LHCN-M2 (cell line): Measurements from ENCODE around the gene ZNF319. TPM values are rescaled to one million over a fixed set of nuclear protein-coding genes. Genes with fewer than 3 reads are reported as not detected.

ENCODE experiments used
- DNase-seq: peaks from one replicate; pipeline ENCODE4 v3.0.0-alpha.2; 2012; ENCODE audit warnings: low read depth
- total RNA-seq: library from RNA; depleted of rRNA; stranded (reverse); fragments of >200 nt; gene quantifications from 2 replicates; pipeline ENCODE4 v1.2.3, GENCODE V29; 2014

The ZNF319 gene
- total RNA-seq, 1 experiment from 2014 or later = 3.8 TPM

DNA sequence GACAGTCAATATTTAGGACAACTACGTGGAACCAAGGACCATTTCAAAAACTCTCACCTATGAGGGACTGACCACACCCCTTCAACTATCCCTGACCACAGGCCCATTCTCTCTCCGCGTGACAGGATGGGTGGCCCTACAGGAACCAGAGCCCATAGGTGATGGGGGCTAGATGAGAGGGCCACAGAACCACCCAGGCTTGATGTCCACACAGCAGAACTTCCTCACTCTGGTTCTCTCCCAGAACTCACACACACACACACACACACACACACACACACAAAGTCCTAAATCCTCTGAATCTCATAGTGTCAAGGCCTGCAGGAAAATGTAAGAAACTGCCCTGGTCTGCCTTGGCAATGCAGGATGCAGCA is 1.5 kb downstream of the ZNF319 start:
- no peak for DNase-seq

DNA sequence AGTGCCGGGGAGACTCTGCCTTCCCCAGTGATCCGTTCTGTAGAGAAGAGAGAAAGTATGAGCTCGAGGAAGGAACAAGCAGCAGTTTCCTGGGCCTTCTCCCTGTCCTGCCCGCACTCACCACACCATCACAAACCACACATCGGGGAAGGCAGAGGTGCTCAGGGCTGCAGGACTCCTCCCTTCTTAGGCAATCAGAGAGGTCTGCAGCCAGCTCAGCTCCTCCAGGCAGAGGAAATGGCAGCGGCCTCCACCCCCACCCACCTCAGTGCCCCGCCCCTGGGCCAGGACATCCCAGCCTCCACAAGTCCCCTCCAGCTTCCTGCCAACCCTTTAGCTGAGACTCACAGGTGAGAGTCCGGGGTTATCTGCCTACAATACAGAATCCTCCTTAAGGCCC is 2.0 kb downstream of the ZNF319 start:
- no peak for DNase-seq

DNA sequence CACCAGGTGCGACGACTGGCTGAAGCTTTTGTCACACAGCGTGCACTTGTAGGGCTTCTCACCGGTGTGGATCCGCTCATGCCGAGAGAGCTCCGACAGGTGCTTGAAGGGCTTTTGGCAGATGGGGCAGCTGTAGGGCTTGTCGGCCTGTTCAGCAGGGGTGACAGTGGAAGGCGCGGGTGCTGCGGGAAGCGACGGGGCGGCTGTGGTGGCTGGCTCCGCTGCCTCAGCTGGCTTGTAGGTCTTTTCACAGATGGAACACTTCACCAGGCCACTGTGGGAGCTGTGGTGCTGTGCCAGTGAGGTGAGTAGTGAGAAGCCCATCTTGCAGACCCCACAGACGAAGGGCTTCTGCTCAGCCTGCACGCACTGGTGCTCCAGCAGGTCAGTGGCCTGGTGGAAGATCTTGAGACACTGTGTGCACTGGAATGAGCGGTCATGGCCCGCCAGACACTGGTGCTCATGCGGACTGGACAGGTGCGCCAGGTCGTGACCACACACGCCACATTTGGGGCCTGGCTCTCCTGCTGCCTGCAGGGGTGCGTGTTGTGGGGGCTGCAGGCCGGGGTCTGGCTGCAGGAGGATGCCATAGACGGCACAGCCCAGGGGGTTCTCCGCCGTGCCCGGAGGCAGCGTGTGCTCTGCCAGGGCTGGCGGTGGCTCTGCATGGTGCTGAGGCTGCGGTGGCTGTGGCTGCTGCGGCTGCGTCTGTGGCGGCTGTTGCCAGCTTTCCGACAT is 2.8 kb downstream of the ZNF319 start:
- DNase-seq = no peak

DNA sequence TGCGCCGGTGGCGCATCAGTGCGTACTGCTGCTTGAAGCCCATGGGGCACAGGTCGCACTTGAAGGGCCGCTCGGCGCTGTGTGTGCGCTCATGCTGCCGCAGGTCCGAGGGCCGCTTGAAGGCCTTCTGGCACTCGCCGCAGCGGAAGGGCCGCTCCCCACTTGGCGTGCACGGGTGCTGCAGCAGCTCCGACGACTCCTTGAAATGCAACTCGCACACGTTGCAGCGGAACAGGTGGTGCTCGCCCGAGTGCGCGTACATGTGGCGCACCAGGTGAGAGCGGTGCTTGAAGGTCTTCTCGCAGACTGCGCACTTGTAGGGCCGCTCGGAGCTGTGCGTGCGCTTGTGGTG is 3.3 kb downstream of the ZNF319 start:
- DNase-seq = no peak

DNA sequence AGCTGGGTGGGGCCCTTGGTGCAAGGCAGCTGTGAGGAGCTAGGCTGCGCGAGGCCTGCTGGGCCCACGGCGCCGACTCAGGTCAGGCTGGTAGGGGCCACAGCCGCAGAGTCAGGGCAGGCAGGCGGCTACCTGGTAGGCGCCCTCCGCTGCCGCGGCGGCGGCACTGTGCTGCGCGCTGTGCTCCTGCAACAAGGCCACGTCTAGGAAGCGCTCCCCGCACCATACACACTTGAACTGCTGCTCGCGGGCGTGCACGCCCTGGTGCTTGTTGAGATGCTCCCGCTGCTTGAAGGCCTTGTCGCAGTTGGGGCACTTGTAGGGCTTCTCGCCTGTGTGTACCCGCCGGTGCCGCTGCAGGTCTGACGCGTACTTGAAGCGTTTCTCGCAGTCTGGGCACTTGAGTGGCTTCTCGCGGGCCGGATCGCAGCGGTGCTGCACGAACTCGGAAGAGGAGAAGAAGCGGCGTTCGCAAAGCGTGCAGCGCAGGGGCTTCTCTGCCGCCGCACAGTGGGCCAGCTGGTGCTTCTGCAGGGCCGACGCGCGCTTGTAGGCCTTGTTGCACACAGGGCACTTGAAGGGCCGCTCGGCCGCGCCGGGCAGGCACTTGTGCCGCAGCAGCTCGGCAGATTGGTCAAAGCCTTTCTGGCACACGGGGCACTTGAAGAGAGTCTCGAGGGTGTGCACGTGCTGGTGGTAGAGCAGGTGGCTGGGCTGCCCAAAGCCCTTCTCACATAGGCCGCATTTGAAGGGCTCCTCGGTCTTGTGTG is 3.9 kb downstream of the ZNF319 start:
- DNase-seq = no peak

DNA sequence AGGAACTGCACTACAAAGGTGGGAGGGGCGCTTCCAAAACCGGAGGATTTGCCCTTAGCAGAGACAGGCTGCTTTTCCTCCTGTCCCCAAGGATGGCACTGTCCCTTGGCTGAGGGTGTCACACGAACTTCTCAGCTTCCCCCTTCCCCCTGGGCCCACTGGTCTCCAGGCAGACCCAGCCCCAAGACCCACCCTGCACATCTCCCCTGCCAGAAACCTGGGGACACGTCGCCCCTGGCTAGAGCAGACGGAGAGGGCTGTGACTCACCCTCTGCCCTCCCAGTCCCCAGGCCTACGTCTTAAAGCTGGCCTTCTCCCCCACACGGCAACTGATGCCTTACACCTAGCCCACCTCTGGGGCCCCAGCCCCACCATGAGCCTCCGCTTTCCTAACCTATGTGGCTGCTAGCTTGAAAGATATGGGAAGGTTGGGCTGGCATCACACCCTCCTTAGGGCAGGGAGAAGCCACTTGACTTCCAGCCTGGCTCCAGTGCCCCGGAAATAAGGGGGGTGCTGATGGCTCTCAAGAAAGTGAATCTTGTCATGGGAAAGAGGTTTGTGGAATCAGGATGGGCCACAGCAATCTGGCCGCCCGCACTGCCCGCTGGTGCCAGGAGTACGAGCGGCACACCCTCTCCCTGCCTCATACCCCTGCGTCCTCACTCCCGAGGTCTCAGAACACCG is 4.6 kb downstream of the ZNF319 start:
- no peak for DNase-seq

DNA sequence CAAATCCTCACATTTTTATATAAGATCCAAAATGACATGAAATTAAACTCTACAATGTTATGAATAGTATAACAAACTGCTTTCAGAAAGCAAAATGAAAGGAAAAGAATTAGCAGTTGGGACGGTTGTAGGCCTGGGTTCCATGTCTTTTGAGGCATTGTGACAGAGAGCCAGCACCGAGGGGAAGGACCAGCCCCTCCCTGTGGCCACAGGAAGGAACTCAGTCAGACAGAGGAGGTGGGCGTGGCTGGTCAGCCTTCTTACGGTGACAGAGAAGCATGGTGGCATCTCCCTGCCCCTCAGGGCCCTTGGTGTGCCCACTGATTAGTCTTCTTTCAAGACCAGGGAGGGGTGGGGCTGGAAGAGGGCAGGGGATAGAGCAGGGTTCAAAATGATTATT is 5.7 kb downstream of the ZNF319 start:
- peak; percentile 20 for DNase-seq

DNA sequence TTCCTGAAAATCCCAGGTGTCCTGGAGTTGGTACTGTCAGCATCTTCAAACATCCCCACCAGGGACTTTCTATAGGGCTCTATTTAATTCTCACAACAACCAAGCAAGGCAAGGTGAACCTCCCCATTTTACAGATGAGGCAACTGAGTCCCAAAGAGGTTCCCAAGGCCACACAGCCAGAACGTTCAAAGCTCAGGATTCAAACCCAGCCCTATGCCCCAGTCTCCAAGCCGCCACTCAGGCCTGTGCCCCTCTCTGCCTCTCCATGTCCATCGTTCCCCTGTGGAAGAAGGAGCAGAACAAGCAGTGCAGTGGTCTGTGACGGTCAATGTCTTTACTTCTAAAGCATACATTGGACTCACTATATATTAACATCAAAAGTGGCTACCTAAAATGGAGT is 6.1 kb downstream of the ZNF319 start:
- no peak for DNase-seq

DNA sequence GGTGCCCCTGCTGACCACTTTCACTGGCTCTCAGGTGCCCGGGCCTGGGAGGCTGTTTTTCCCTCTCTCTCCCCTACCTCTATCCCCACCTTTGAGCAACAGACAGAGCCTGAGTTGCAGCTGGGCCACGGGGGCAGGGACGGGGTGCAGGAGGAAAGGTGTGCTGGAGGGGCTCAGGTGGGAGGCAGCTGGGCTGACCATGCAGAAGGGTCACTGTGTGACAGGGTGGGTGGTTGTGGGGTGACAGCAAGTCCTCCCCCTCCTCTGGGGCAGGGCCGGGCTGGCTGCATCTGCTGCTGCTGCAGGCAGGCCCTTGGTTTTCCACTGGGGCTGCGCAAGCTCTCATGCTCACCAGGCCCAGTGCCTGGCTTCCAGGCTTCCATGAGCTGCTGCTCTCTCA is 6.6 kb downstream of the ZNF319 start:
- no peak for DNase-seq

DNA sequence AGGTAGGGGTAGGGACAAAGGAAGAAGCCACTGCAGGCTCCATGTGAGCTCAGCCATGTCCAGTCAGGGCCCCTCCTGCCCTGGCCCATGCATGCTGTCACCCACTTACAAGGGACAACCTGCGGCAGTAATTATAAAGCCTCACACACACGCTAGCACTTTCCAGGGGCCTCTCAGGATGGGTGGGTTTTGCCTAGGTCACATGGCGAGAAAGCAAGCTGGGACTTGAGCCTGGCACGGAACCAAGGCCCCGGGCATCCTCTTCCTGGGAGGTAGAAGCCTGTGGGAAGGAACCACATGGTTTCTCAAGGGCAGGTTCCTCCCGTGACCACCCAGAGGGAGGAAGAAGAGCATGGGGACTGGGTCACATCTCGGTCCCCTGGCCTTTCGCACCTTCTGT is 7.0 kb downstream of the ZNF319 start:
- DNase-seq = no peak

DNA sequence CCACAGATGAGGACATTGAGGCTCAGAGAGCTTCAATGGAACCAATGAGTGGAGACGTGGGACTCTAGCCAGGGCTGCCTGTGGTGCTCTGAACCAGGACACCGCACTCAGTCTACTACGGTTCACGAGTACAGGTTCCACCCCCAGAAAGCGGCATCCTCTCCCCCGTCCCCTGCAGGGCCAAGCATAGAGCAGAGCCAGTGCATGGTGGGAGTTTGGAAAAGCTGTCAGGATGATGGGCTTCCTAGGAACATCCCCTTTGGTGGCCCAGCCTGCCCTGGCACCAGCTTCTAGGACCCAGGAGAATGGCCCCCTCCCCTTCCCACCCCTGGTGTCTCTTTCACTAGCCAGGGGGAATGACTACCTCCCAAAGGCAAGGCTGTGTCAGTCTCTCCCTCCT is 8.4 kb downstream of the ZNF319 start:
- no peak for DNase-seq

DNA sequence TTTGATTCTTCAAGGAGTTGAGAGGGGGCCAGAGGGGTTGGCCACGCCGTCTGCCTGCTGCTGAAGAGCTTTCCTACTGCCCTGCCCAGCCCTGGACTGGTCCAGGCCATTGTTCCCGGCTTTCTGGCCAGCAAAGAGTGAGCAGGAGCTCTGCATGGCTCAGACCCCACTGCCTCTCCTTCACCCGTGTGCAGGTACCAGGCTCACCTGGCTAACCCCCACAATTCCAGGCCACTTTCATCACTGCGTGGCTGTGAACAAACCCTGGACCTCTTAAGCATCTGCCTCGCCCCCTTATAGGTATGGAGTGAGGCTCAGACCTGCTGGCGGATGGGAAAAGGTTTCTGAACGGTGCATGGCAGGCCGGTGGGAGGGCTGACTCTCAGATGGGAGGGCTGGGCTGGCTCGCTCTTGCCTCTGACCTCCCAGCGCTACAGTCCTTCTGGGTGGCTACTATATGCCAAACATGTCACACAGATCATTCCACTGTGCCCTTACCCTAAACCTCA is 8.9 kb downstream of the ZNF319 start:
- no peak for DNase-seq

DNA sequence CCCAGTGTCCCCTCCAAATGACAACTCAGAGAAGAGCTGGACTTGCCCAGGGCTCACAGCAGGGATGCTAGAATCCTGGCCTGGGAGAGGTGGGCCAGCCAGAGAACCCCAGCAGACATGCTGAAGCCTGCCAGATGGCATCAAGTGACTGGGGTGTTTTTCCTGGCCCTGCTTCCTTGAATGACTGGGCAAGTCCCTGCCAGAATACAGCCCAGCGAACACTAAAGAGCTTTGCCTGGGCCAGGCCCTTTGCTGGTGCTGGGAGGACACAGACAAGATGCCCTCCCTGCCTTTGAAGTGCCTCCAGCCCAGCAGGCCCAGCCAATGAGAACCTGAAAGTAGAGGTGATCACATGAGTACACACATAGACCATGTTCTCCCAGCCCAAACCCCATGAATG is 11.5 kb downstream of the ZNF319 start:
- no peak for DNase-seq

DNA sequence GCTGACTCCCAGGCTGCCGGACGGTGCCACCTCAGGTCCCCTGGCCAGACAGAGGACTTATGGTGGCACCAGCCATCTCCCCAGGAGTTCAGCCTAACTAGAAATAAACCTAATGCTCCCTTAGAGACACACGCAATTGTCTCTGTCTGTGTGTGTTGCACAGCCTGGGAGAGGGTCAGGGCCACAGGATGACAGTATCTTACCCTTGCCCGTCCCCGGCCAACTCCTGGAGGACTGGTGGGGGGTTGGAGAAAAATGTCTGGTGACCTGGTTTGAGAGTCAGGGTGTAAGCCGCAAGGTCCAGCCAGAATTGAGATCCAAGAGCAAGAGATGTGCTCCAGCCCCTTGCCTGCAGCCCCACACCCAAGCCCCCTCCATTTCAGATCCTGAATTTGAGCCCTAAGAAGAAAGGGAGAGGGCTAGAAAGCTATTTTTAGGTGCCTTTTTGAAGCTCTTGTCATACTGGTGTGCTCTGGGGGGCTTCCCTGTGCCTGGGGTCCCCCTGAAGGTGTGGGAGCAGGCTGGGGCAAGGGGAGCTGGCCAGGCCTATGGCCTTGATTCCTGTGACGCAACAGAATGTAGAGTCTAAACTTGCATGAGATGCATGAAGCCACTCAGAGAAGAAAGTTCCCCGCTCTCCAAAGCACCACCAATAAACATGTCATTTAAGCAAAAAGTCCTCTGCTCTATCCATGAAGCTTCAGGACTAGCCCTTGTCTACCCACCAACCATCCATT is 12.9 kb downstream of the ZNF319 start:
- DNase-seq = no peak

DNA sequence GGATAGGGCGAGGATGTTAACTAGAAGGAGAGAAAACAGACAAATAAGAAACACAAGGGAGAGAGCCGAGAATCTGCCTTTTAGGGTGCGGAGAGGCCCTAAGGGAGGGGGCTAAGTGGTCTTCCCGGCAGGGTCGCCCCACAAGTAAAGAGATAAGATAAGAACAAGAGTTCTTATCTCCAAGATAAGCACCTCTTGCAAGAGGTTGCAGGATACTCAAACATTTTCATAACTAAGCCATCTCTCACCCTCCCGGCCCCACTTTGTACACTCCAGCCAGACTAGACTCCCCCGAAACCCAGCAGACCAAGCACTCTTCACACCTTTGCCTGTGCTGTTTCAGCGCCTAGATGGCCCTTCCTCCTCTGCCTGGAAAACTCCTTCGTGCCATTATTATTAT is 14.3 kb downstream of the ZNF319 start:
- no peak for DNase-seq

DNA sequence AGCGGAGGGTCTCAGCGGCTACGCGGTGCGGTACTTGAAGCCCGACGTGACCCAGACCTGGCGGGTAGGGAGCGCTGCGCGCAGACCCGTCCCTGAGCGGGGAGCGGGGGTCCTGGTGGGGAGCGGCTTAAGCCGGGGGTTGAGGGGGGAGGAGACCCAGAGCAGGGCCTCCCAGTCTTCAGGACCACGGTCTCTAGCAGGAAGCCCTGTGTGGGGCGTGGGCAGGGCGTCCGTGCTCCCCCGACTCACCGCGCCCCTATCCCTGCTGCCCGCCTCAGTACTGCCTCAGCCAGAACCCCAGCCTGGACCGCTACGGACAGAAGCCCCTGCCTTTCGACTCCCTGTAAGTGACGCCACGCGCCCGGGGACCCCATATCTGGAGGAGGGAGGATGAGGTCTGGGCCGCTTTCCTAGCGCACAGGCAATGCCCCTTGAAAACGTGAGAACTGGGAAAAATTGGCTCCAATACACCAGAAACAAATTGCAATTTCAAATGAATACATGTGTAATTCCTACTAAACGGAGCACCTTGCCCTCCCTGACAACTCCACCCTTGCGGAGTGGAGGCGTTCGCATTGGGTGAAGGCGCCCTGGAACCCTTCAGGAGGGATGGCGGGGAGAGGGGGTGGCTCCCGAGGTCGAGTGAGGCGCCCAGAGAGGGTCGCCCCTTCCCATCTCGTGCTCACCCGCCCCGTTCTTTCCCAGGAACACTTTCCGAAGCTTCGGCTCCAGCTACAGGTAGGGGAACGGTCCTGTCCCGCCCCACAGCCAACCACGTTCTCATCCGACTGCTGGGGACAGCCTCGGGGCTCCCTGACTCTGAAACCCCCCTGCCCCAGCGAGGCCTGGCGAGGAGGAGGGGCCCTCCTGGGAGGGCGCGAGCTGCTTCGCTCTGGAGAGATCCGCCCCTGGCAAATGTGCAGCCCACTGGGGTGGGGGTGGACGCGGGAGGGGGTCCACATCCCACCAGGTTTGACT is 15.0 kb downstream of the ZNF319 start:
- DNase-seq = no peak

DNA sequence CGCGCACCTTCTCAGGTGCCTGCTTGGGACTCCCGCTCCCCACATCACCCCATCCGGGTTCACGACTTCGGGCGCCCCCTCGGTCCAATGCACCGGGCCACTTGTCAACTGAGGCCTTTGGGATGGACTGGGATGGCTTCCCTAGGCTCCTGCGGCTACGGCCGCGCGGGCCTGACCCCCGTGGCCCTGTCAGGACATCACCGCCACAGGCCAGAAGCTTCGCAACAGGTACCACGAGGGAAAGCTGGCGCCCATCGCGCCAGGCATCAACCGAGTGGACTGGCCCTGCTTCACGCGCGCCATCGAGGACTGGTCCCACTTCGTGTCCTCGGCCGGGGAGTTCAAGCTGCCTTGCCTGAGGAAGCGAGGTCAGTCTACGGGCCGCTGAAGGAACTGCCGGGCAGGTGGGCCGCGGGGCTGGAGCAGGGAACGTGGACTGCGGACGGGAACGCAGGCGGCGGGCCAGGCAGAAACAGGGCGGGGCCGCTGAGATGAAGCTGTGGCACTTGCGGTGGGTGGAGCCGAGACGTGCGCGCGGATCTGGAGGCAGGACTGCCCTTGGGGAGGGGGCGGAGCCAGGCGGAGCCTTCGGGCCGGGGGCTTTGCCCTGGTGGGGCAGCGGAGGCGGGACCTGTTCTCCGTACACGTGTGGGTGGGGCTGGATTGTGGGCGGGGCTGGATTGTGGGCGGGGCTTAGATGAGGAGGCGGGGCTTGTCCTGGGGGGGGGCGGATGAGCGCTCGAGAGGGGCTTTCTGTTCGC is 15.8 kb downstream of the ZNF319 start:
- no peak for DNase-seq

DNA sequence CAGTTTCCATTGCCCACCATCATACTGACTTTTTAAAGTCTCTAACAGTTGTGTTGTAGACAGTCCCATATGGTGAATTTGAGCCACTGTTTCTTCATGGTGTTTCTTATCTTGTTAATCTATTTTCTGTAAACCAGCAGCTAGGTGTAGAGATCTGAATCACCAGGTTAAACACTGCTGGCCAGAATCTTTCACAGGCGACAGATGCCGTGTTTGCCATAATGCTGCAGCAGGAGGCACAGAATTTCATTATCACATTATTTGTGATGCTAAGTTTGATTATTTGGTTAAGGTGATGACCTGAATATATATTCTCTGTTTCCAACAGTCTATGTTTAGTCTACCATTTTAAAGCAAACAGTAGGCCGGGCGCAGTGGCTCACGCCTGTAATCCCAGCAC is 18.1 kb downstream of the ZNF319 start:
- DNase-seq = no peak

DNA sequence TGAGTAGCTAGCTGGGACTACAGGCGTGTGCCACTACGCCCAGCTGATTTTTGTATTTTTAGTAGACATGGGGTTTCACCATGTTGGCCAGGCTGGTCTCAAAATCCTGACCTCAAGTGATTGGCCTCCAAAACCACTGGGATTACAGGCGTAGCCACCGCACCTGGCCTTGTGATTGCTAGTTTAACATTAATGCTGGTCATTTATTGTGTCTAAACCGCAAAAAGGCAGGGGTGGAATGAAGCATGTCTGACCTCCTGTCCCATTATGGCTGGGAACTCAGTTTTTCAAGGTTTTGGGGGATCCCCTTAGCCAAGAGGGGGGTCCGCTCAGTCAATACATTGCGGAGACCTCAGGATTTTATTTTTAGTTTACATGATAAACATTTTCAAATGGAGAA is 18.8 kb downstream of the ZNF319 start:
- DNase-seq = no peak

DNA sequence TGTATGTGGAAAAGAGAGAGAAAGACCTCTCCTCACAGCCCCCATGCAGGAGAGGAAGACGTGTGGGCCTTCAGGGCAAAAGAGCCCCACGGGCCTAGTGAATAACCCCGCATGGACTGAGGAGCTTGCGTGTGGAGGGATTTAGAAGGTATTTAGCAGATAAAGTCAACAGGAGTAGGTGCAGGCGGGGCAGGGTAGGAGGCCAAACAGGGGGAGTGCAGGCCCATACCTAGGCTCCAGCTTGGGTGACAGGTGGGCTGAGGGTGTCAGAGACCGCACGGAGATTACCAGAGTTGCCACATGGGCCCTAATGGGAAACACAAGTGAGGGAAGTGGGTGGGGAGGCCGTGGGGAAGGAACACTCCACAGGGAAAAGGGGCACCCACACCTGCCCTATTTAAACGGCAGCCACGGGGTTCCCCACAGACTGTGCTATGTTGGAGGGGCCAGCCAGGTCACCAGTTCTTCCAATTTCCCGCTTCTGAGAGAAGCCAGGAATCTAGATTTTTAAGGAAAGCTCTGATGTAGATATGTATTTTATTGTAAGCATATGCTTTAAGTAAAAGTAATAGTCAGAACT is 21.4 kb downstream of the ZNF319 start:
- no peak for DNase-seq
